HEK293 (cell line): ENCODE results near the gene CHAC2.

Experiments
- BCL11A ChIP-seq: fragments of 450-650 bp; formaldehyde crosslinking; IDR thresholded peaks from 2 replicates; pipeline ENCODE4 v1.5.1; 2016; ENCODE audit warnings: low read depth, missing biosample characterization, missing genetic modification characterization
- HOXC10 ChIP-seq: sonication (generic); formaldehyde crosslinking; IDR thresholded peaks from 2 replicates; pipeline ENCODE4 v1.8.1; 2023; ENCODE audit warnings: mild to moderate bottlenecking, missing genetic modification reagents
- KLF10 ChIP-seq: fragments of 450-650 bp; IDR thresholded peaks from 2 replicates; pipeline ENCODE4 v1.5.1; 2018; ENCODE audit warnings: missing biosample characterization, mild to moderate bottlenecking, missing genetic modification characterization
- KLF16 ChIP-seq: fragments of 450-650 bp; formaldehyde crosslinking; IDR thresholded peaks from 2 replicates; pipeline ENCODE4 v1.5.1; 2017; ENCODE audit warnings: missing biosample characterization, missing genetic modification characterization
- MZF1 ChIP-seq: fragments of 450-650 bp; formaldehyde crosslinking; IDR thresholded peaks from 2 replicates; pipeline ENCODE4 v1.5.1; 2017; ENCODE audit warnings: missing biosample characterization, missing genetic modification characterization, borderline replicate concordance
- PATZ1 ChIP-seq: fragments of 450-650 bp; formaldehyde crosslinking; IDR thresholded peaks from 2 replicates; pipeline ENCODE4 v1.5.1; 2016; ENCODE audit warnings: missing biosample characterization, missing genetic modification characterization
- PBX3 ChIP-seq: sonication (generic); formaldehyde crosslinking; IDR thresholded peaks from 2 replicates; pipeline ENCODE4 v1.8.1; 2022; ENCODE audit warnings: mild to moderate bottlenecking, moderate library complexity, missing genetic modification reagents
- SALL2 ChIP-seq: fragments of 450-650 bp; formaldehyde crosslinking; IDR thresholded peaks from 2 replicates; pipeline ENCODE4 v1.5.0; 2017; ENCODE audit warnings: missing biosample characterization, mild to moderate bottlenecking, missing genetic modification characterization, borderline replicate concordance
- SCRT2 ChIP-seq: fragments of 450-650 bp; formaldehyde crosslinking; IDR thresholded peaks from 2 replicates; pipeline ENCODE4 v1.5.1; 2016; ENCODE audit warnings: missing biosample characterization, missing genetic modification characterization
- SP2 ChIP-seq: fragments of 450-650 bp; formaldehyde crosslinking; IDR thresholded peaks from 2 replicates; pipeline ENCODE4 v1.5.1; 2016; ENCODE audit warnings: missing biosample characterization, missing genetic modification characterization
- TRIM28 ChIP-seq: IDR thresholded peaks from 2 replicates; pipeline ENCODE4 v1.6.1; 2011; ENCODE audit warnings: low read length, control low read depth, borderline replicate concordance
- WT1 ChIP-seq: fragments of 450-650 bp; formaldehyde crosslinking; IDR thresholded peaks from 2 replicates; pipeline ENCODE4 v1.5.1; 2016; ENCODE audit warnings: missing biosample characterization, missing genetic modification characterization
- YY1 ChIP-seq: fragments of 450-650 bp; formaldehyde crosslinking; IDR thresholded peaks from 2 replicates; pipeline ENCODE4 v1.5.1; 2018; ENCODE audit warnings: missing biosample characterization, missing genetic modification characterization
- ZBTB10 ChIP-seq: fragments of 450-650 bp; formaldehyde crosslinking; IDR thresholded peaks from 2 replicates; pipeline ENCODE4 v1.5.1; 2016; ENCODE audit warnings: missing biosample characterization, missing genetic modification characterization
- ZBTB11 ChIP-seq: fragments of 450-650 bp; formaldehyde crosslinking; conservative IDR thresholded peaks from 2 replicates; pipeline ENCODE4 v1.5.1; 2016; ENCODE audit warnings: low read depth, missing biosample characterization, missing genetic modification characterization
- ZBTB20 ChIP-seq: fragments of 450-650 bp; formaldehyde crosslinking; IDR thresholded peaks from 2 replicates; pipeline ENCODE4 v1.5.1; 2016; ENCODE audit warnings: missing biosample characterization, missing genetic modification characterization
- ZBTB26 ChIP-seq: fragments of 450-650 bp; formaldehyde crosslinking; optimal IDR thresholded peaks from 2 replicates; pipeline ENCODE3; 2016; ENCODE audit warnings: missing biosample characterization, mild to moderate bottlenecking, missing genetic modification characterization
- ZBTB7A ChIP-seq: fragments of 450-650 bp; formaldehyde crosslinking; IDR thresholded peaks from 2 replicates; pipeline ENCODE4 v1.5.1; 2016; ENCODE audit warnings: low read depth, missing biosample characterization, missing genetic modification characterization
- ZNF146 ChIP-seq: fragments of 450-650 bp; formaldehyde crosslinking; IDR thresholded peaks from 2 replicates; pipeline ENCODE4 v1.5.1; 2016; ENCODE audit warnings: missing biosample characterization, missing genetic modification characterization
- ZNF155 ChIP-seq: fragments of 450-650 bp; formaldehyde crosslinking; IDR thresholded peaks from 2 replicates; pipeline ENCODE4 v1.5.1; 2016; ENCODE audit warnings: missing biosample characterization, missing genetic modification characterization
- ZNF157 ChIP-seq: fragments of 450-650 bp; formaldehyde crosslinking; IDR thresholded peaks from 2 replicates; pipeline ENCODE4 v1.5.1; 2016; ENCODE audit warnings: missing biosample characterization, missing genetic modification characterization
- ZNF2 ChIP-seq: fragments of 450-650 bp; formaldehyde crosslinking; IDR thresholded peaks from 2 replicates; pipeline ENCODE4 v1.5.1; 2016; ENCODE audit warnings: missing biosample characterization, missing genetic modification characterization
- ZNF248 ChIP-seq: fragments of 450-650 bp; formaldehyde crosslinking; IDR thresholded peaks from 2 replicates; pipeline ENCODE4 v1.5.1; 2017; ENCODE audit warnings: missing biosample characterization, missing genetic modification characterization
- ZNF302 ChIP-seq: fragments of 450-650 bp; formaldehyde crosslinking; IDR thresholded peaks from 2 replicates; pipeline ENCODE4 v1.5.1; 2016; ENCODE audit warnings: missing biosample characterization, missing genetic modification characterization, low read depth
- ZNF350 ChIP-seq: fragments of 450-650 bp; formaldehyde crosslinking; IDR thresholded peaks from 2 replicates; pipeline ENCODE4 v1.5.0; 2017; ENCODE audit warnings: missing biosample characterization, mild to moderate bottlenecking, missing genetic modification characterization
- ZNF623 ChIP-seq: fragments of 450-650 bp; formaldehyde crosslinking; IDR thresholded peaks from 2 replicates; pipeline ENCODE4 v1.5.1; 2016; ENCODE audit warnings: missing biosample characterization, missing genetic modification characterization
- ZNF707 ChIP-seq: fragments of 450-650 bp; formaldehyde crosslinking; IDR thresholded peaks from 2 replicates; pipeline ENCODE4 v1.5.1; 2016; ENCODE audit warnings: missing biosample characterization, missing genetic modification characterization
- ZNF776 ChIP-seq: fragments of 450-650 bp; formaldehyde crosslinking; IDR thresholded peaks from 2 replicates; pipeline ENCODE4 v1.5.0; 2017; ENCODE audit warnings: missing biosample characterization, missing genetic modification characterization, borderline replicate concordance
- ZNF830 ChIP-seq: fragments of 450-650 bp; IDR thresholded peaks from 2 replicates; pipeline ENCODE4 v1.5.0; 2018; ENCODE audit warnings: missing biosample characterization, missing genetic modification characterization, low read depth, mild to moderate bottlenecking, moderate library complexity
- ZXDB ChIP-seq: fragments of 450-650 bp; formaldehyde crosslinking; IDR thresholded peaks from 2 replicates; pipeline ENCODE4 v1.5.1; 2016; ENCODE audit warnings: missing biosample characterization, missing genetic modification characterization

The CHAC2 gene

GRCh38 chr2:53767405-53768241 lies at the start of gene CHAC2 (continued):
- TF ChIP-seq ZBTB10 (tag by site-specific recombination) (peak; percentile 93), KLF10 (tag by site-specific recombination) (no peak), ZBTB26 (tag by site-specific recombination) (peak; percentile 75), ZBTB11 (0 out of 2 replicates have a peak, but pooled peaks have one; percentile 5), KLF16 (tag by site-specific recombination) (peak; percentile 39; the same call in 1 of the 2 replicates), ZNF155 (tag by site-specific recombination) (no peak), ZNF623 (no peak), YY1 (peak; percentile 61; the same call in 1 of the 2 replicates), SCRT2 (tag by site-specific recombination) (no peak), PBX3 (no peak), ZNF2 (peak; percentile 46; the same call in 1 of the 2 replicates), MZF1 (no peak), ZBTB7A (tag by site-specific recombination) (no peak), ZNF157 (tag by site-specific recombination) (no peak), ZBTB20 (peak; percentile 72; the same call in 1 of the 2 replicates), ZNF776 (no peak), PATZ1 (0 out of 2 replicates have a peak, but pooled peaks have one; percentile 21), ZNF302 (tag by site-specific recombination) (no peak), TRIM28 (no peak), HOXC10 (CRISPR knock-in tag) (no peak), ZNF830 (tag by site-specific recombination) (no peak), BCL11A (0 out of 2 replicates have a peak, but pooled peaks have one; percentile 21), WT1 (tag by site-specific recombination) (no peak), SP2 (tag by site-specific recombination) (0 out of 2 replicates have a peak, but pooled peaks have one; percentile 2), ZNF707 (tag by site-specific recombination) (no peak), ZNF350 (tag by site-specific recombination) (no peak), ZXDB (tag by site-specific recombination) (0 out of 2 replicates have a peak, but pooled peaks have one; percentile 52), SALL2 (tag by site-specific recombination) (no peak), ZNF146 (tag by site-specific recombination) (no peak), ZNF248 (tag by site-specific recombination) (no peak)
